HG03460 (cell line): ENCODE data around the gene TIMP4.

Experiments
- ATAC-seq: cut with Tn5 transposase; IDR thresholded peaks from one replicate; pipeline ENCODE4 v1.9.1; 2021; ENCODE audit not compliant: unreplicated experiment

The TIMP4 gene

GRCh38 chr3:12107071-12107713 lies 51.5 kb downstream of the TIMP4 start:
- ATAC-seq: no peak
